ENCODE measurements around the gene SLAMF1. TPM values are rescaled to one million over a fixed set of nuclear protein-coding genes. Genes with fewer than 3 reads are reported as not detected.

Gene SLAMF1
- total RNA-seq, 4 donors from 2014 or later, result 0.33 to 3.7 (median 3.2) TPM; not detected in 1

DNA sequence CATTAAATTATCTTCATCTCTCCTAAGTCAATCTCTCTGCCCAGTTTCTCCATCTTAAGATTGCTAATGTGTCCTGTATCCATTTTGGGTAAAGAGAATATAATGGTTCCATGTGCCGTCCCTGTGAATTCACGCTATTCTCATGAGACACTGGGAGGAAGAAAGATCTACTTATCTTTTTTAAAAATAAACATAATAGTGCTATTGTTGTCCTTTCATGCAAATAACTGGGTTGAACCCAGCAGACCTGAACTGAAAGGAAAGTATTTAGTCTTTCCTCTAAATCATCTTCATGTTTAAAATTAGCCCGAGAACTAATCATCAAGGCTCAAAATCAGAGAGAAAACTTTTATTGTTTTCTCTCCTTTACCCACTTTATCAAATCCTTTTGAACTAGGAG lies 22.4 kb downstream of the SLAMF1 start:
- TF ChIP-seq, protein P1, sequence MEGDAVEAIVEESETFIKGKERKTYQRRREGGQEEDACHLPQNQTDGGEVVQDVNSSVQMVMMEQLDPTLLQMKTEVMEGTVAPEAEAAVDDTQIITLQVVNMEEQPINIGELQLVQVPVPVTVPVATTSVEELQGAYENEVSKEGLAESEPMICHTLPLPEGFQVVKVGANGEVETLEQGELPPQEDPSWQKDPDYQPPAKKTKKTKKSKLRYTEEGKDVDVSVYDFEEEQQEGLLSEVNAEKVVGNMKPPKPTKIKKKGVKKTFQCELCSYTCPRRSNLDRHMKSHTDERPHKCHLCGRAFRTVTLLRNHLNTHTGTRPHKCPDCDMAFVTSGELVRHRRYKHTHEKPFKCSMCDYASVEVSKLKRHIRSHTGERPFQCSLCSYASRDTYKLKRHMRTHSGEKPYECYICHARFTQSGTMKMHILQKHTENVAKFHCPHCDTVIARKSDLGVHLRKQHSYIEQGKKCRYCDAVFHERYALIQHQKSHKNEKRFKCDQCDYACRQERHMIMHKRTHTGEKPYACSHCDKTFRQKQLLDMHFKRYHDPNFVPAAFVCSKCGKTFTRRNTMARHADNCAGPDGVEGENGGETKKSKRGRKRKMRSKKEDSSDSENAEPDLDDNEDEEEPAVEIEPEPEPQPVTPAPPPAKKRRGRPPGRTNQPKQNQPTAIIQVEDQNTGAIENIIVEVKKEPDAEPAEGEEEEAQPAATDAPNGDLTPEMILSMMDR (IDR thresholded peaks at IDR 0.05; ENCODE audit: low read depth), result no peak

DNA sequence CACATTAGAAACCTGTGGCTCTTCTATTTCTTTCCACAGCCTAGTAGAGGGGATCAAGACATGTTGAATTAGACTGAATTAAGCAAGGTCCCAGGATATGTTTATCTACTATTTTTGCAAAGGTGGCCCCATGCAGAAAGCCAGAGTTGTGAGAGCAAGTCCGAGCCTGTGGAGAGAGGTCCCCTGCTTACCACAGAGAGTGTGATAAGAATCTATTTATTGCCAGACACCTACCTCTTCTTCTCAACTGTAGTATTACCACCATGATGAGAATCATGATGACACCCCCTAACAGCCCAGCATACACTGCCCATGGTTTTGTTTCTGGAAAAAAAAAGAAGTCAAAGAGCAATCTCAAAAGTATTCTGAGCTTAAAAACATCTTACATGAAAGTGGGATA lies 23.0 kb downstream of the SLAMF1 start:
- TF ChIP-seq, protein P1 (IDR thresholded peaks at IDR 0.05; ENCODE audit: low read depth), result no peak

DNA sequence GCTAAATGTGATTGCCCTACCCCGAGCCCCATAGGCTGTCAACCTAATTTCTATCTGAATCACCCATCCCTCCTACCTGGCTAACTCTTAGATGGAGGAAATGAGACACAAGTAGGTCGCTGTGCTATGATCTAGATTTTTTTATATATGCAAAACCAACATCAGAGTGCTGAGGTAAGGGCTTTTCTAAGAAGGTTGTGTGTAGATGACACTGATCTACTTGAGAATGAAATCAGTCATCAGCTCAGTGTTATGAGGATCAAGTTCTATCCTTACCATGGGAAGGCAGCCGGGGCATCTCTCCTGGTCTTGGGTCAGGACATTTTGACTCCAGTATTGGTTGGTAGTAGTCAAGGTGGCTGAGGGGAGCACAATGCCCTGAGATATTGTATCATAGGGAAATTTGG lies 23.6 kb downstream of the SLAMF1 start:
- TF ChIP-seq, protein P1 (IDR thresholded peaks at IDR 0.05; ENCODE audit: low read depth), result no peak

DNA sequence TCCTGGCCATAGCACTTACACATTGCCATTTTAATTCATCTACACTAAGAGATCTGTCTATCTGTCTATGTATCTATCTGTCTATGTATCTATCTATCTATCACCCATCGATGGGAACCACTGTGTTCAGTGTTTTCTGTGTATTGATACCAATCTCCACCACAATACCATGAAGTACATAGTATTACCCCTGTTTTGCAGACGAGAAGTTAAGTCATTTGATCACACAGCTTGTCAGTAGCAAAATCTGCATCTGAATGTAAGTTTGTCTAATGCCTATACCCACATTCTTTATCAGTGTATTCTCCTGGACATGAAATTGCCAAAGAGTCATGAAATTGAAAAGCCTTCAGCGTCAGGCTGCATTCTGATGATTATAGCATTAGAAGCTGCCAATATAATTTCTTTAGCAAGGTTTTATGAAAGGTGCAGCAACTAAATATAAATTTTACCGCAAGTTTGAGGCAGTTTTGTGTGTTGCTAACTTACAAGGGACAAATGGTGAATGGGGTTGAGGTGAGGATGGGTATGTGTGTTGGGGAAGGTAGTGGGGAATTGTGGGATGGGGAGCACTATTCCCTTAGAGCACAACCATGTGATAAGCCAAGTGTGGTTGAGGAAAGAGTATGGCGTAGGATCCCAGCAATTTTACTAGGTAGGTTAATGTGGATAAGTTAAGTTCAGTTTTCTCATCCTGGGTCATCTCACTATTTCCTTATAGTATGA lies 24.2 kb downstream of the SLAMF1 start:
- TF ChIP-seq, protein P1 (IDR thresholded peaks at IDR 0.05; ENCODE audit: low read depth), result no peak

DNA sequence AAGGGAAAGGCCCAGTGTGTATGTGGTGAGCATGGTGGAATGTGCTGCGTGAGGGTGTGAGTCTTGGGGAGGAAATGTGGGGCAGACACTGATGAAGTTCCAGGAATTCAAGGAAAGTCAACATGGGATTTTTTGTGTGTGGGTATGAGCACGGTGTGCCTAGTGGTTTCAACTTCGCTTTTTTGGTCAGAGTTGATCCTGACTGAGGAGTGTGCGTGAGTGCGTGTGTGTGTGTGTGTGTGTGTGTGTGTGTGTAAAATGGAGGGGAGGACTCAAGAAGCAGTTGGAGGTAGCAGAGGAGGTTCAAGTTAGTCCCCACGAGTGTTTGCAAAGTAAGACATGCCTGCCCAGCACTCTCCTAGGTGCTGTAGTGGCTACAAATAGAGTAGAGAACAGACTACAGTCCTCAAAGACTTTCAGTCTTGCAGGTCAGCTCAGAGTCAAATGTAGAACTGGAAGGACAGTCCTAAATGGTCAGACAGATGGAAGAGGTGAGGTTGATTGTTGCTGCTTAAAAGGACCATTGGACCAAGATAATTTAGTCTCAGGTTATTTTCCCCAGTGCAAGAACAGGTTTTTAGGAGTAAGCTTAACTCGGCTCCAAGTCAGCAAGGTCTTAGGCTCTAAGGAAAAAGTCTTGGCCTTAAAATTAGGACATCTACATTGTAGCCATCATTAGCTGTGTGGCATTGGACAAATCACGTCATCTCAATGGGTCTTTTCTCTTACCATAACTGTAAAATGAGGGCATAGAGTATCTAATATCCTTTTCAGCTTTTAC lies 25.0 kb downstream of the SLAMF1 start:
- TF ChIP-seq, protein P1 (IDR thresholded peaks at IDR 0.05; ENCODE audit: low read depth), result no peak

DNA sequence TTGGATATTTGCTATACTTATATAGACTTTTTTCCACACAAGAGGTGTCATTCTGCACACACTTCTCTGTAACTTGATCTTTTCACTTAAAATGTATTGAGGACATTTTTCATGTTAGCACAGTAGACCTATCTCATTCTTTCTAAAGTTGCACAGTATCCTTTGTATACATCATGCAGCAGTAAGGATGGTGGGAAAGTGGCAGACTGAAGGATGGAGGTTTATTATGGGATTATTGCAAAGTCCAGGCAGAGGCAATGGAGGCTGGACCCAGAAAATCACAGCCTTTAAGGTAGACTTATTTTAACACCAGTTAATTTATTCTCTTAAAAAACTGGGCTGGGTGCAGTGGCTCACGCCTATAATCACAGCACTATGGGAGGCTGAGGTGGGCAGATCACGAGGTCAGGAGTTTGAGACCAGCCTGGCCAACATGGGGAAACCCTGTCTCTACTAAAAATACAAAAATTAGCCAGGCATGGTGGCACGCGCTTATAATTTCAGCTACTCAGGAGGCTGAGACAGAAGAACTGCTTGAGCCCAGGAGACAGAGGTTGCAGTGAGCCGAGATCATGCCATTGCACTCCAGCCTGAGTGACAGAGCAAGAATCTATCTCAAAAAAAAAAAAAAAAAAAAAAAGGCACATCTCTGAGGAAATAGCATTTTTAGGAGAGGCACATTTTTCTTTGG lies 25.8 kb downstream of the SLAMF1 start:
- TF ChIP-seq, protein P1 (IDR thresholded peaks at IDR 0.05; ENCODE audit: low read depth), result no peak

DNA sequence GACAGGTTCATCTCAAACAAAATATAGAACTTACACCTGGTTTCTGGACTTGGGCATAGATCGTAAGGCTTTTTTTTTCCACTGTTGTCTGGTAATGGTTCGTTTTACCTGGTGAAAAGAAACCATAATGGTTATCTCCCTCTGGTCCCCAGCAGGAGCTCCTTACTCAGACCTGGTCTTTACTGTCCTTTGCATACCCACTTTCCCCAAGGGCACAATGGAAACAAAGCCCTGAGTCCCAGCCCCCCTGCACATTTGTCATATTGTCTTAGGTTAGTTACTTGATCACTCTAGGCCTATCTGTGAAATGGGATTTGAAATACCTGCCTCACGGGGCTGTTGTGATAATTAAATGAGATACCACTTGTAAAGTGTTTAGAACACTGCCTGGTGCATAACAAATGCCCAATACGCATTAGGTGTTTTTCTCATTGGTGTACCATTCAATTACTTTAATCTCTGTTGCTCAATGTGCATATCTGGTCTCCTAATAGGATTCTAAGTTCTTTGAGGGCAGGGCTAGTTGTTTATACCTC lies 27.0 kb downstream of the SLAMF1 start:
- TF ChIP-seq, protein P1 (IDR thresholded peaks at IDR 0.05; ENCODE audit: low read depth), result no peak

Data from subcutaneous adipose tissue (tissue), 4 donors.